Heart right ventricle (tissue), 16 donors: Measurements from ENCODE around the gene CHPF2. TPM values are rescaled to one million over a fixed set of nuclear protein-coding genes. Genes with fewer than 3 reads are reported as not detected.

Experiments
- ATAC-seq, 8 donors: fragments of 200-7000 bp; cut with Tn5 transposase; one replicate each; pipeline ENCODE4 v1.9.1; 2020; ENCODE audit warnings: mild to moderate bottlenecking in 8 of 8, moderate library complexity in 8 of 8, moderate number of reproducible peaks in 1 of 8
- DNase-seq, 2 donors: peaks; one replicate each; pipeline ENCODE4 v3.0.0-alpha.2; 2020
- H3K27ac ChIP-seq, 10 donors: fragments of 200-600 bp; sonication (generic) in 2 of 10; one replicate each; pipeline versions ENCODE4 v1.5.0 to v1.8.0; 2020 to 2022; ENCODE audit warnings: mild to moderate bottlenecking in 3 of 10
- H3K27me3 ChIP-seq, 7 donors: fragments of 200-600 bp; one replicate each; pipeline ENCODE4 v1.8.0; 2021 to 2022; ENCODE audit warnings: mild to moderate bottlenecking in 2 of 7
- H3K36me3 ChIP-seq, 9 donors: fragments of 200-600 bp; sonication (generic) in 1 of 9; one replicate each; pipeline versions ENCODE4 v1.5.0 to v1.8.0; 2020 to 2022; ENCODE audit warnings: mild to moderate bottlenecking in 2 of 9
- H3K4me1 ChIP-seq, 9 donors: fragments of 200-600 bp; sonication (generic) in 1 of 9; one replicate each; pipeline versions ENCODE4 v1.5.0 to v1.8.0; 2020 to 2022; ENCODE audit warnings: mild to moderate bottlenecking in 4 of 9
- H3K4me3 ChIP-seq, 10 donors: fragments of 200-600 bp; sonication (generic) in 2 of 10; one replicate each; pipeline versions ENCODE4 v1.5.0 to v1.8.0; 2020 to 2022; ENCODE audit warnings: mild to moderate bottlenecking in 7 of 10, moderate library complexity in 2 of 10
- H3K9me3 ChIP-seq, 11 donors: fragments of 200-600 bp in 10 of 11; sonication (generic) in 2 of 11; one replicate each; pipeline versions ENCODE4 v1.5.0 to v1.8.0; 2013 to 2022; ENCODE audit warnings: mild to moderate bottlenecking in 2 of 11, control low read depth in 1 of 11, moderate library complexity in 1 of 11
- WGBS, 2 donors: extraction: QIAGEN DNeasy Blood & Tissue Kit; methylation state at CpG; one replicate each; pipeline ENCODE4 v1.1.7; 2013; ENCODE audit warnings: inconsistent platforms in 1 of 2; 5-methylcytosine and 5-hydroxymethylcytosine counted together
- intact Hi-C, 10 donors: fragments of 100-400 bp; cut with DNase I; formaldehyde crosslinking; loops; one replicate each; pipeline versions ENCODE4 v1.11.1 to v1.14.2; 2022
- polyA plus RNA-seq, 2 donors: library from polyadenylated mRNA; stranded (reverse); fragments of 200-250 nt; gene quantifications; one replicate each; pipeline ENCODE4 v1.2.3, GENCODE V29; 2013
- total RNA-seq, 10 donors: library from RNA; stranded (reverse); fragmentation: NEBNext Ultra II Directional in 3 of 10; extraction: Animal tissue kit (Norgen Biotek cat#: 25700) in 3 of 10; gene quantifications; one replicate each; pipeline versions ENCODE4 v1.2.1 to v1.2.4, GENCODE V29; 2021 to 2023
- TF ChIP-seq, protein P1 (sequence below), 9 donors: fragments of 200-600 bp; sonication (generic) in 2 of 9; IDR thresholded peaks; one replicate each; pipeline versions ENCODE4 v1.5.0 to v1.8.0; 2021 to 2022; ENCODE audit warnings: antibody characterized with exemption in 9 of 9, mild to moderate bottlenecking in 5 of 9, moderate library complexity in 1 of 9
- donor health status: Arrhythmogenic right ventricular cardiomyopathy.
- donor health status: ischemic (EF 13 %, LVEDD 7.1; RV severe dilation, severe dysfunction).
- donor health status: healthy with polysubstance abuse.
- donor health status: DM: no; HTN: yes; CAD: no.
- donor health status: DM: no; HTN: no; CAD: no.
- donor health status: ischemic (EF 25% LVEDD 6.9; RV normal size, moderate dysfunction).
- donor health status: ischemic (EF 25% LVEDD 5.7; RV mildly dilated, moderate dysfunction).
- donor health status: healthy.
- donor health status: DM: yes; HTN: yes; CAD: no.
- donor health status: Ischemic cardiomyopathy.
- donor health status: ischemic (EF 35%, LVEDD 5.7; RV mildly dilated, moderate dysfunction).
- donor health status: nonischemic (EF 11% LVEDD 7.7; RV severe dilation, severe dysfunction).
- donor health status: DM: yes; HTN: yes; CAD: no.
- donor health status: PGD.
- donor health status: ischemic (EF 29% LVEDD 5.4; RV normal size, mild dysfunction).
- donor health status: nonischemic (EF 23%, LVEDD 6.1; RV moderate dilation, normal function).

The CHPF2 gene
- total and polyA plus RNA-seq, 12 donors, result 12.1 to 22.4 (median 18.5) TPM

DNA sequence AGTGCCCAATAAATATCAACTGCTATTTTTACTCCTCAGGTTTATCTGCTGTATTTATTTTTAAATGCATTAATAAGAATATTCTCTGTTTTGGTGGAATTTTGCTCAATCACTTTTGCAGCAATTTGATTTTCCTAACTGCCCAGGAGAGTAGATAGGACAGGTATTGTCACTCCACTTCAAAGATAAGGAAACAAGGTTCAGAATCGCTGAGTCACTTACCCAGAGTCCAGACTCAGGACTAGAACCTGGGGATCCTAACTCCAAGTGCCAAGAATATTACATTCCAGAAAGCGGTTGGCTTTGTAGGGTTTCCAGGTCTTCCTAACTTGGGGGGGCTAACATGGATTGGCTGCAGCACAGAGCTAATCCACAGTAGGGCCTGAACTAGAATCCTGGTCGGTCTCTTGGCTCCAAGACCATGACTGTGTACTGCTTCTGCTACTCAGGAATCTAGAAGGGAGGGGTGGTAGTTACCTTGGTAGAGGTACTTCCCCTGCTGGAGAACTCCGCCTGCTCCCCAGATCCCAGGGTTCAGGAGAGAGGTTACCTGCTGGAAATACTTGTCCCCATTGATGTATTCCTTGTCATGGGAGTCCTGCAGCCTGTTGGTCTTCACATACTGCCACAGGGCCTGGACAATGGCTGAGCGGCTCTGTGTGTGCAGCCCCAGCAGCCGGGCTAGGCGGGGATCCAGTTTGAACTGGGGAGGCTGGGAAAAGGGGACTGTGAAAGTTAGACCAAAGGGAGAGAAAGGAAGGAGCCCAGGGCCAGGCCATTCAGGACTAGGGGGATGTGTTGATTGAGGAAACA lies 8.9 kb downstream of the CHPF2 start:
- intact Hi-C loops, result loop anchor here in 9 of 10 donors (5.0 to 10.0 kb wide), 5 partner anchors 56 to 119 kb away; partner anchors contain the start of gene ASB10 (in 1 of the 9)
- DNase-seq (no peak), ATAC-seq (no peak)
- H3K27ac ChIP-seq, result peak overlapping the region in 8 of 10 donors; percentile 20 to 68 (median 43)
- 74 to 82% methylated on average over 7 of the region's 7 CpGs for whole genome bisulfite sequencing, 2 donors
- TF ChIP-seq, protein P1, sequence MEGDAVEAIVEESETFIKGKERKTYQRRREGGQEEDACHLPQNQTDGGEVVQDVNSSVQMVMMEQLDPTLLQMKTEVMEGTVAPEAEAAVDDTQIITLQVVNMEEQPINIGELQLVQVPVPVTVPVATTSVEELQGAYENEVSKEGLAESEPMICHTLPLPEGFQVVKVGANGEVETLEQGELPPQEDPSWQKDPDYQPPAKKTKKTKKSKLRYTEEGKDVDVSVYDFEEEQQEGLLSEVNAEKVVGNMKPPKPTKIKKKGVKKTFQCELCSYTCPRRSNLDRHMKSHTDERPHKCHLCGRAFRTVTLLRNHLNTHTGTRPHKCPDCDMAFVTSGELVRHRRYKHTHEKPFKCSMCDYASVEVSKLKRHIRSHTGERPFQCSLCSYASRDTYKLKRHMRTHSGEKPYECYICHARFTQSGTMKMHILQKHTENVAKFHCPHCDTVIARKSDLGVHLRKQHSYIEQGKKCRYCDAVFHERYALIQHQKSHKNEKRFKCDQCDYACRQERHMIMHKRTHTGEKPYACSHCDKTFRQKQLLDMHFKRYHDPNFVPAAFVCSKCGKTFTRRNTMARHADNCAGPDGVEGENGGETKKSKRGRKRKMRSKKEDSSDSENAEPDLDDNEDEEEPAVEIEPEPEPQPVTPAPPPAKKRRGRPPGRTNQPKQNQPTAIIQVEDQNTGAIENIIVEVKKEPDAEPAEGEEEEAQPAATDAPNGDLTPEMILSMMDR (IDR thresholded peaks at IDR 0.05), result no peak
- H3K9me3 ChIP-seq, result no peaks in the 10 kb centered on the region
- peaks cover 8 to 52% (median 33%) of the 10 kb centered on the region in 9 donors for H3K4me1 ChIP-seq
- no peak overlapping the region for H3K4me3 ChIP-seq
- peaks cover 0 to 24% (median 6%) of the 10 kb centered on the region in 7 donors for H3K27me3 ChIP-seq
- H3K36me3 ChIP-seq, result peaks cover 0 to 69% (median 35%) of the 10 kb centered on the region in 9 donors

GRCh38 chr7:151241755-151242096 lies 9.4 kb downstream of the CHPF2 start:
- Histone ChIP-seq H3K27me3 (peaks cover 0 to 30% (median 6%) of the 10 kb centered on the region in 7 donors), H3K4me3 (no peak overlapping the region), H3K27ac (peak overlapping the region in 5 of 10 donors; percentile 35 to 68 (median 43)), H3K4me1 (peaks cover 12 to 58% (median 39%) of the 10 kb centered on the region in 9 donors), H3K9me3 (no peaks in the 10 kb centered on the region), H3K36me3 (peaks cover 0 to 64% (median 31%) of the 10 kb centered on the region in 9 donors)
- TF ChIP-seq, protein P1 (IDR thresholded peaks at IDR 0.05), result no peak
- ATAC-seq (no peak), DNase-seq (no peak)
- intact Hi-C loops, result loop anchor here in 9 of 10 donors (2.0 to 10.0 kb wide), 7 partner anchors 57 to 119 kb away; partner anchors contain the start of gene ASB10 (in 1 of the 9)
- WGBS, 2 donors, result 89 to 90% methylated on average over 9 of the region's 9 CpGs

DNA sequence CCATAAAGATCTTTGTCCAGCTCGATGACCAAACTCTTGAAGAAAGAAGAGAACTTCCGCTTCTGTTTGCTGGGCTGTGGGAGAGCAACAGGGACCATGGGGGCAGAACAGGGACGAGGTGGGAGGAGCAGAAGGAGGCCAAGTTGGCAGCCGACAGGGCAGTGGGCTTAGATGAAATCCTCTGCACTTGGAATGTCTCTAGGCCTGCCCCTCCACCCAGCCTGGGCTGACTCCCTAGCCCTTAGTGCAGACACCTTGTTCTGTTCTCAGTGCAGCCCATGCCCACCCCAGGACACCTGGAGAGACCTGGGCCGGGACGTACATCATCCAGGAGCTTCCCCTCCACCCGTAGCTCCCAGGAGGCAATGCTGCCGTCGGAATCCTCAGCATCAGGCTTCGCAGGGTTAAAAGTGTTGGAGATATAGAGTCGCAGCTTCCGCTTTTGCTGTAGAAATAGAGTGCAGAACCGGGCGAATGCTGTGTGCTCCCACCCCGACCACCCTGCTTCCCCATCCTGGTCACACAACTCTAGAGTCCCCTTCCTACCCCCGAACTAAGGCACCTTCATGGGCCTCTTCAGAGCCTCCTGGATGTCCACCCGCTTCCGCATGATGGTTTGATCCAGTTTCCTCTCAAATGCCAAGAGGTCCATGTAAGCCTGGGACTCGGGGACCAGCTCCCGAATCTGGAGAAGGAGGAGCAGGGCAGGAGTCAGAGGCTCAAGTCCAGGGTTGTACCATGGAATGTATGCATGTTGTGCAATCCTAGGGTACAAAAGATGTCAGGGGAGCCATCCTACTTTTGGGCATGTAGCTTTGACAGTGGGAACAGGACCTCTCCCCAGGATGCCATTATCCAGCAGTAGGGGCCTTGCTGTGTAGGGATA lies 10.1 kb downstream of the CHPF2 start:
- TF ChIP-seq, protein P1 (IDR thresholded peaks at IDR 0.05), result no peak
- intact Hi-C loops, result loop anchor here in 9 of 10 donors (2.0 to 10.0 kb wide), 7 partner anchors 58 to 120 kb away; partner anchors contain the start of gene ASB10 (in 1 of the 9)
- DNase-seq (no peak), ATAC-seq (no peak)
- Histone ChIP-seq H3K4me1 (peaks cover 16 to 64% (median 46%) of the 10 kb centered on the region in 9 donors), H3K36me3 (peaks cover 0 to 57% (median 27%) of the 10 kb centered on the region in 9 donors), H3K9me3 (no peaks in the 10 kb centered on the region), H3K27me3 (peaks cover 0 to 36% (median 6%) of the 10 kb centered on the region in 7 donors), H3K4me3 (no peak overlapping the region), H3K27ac (peak overlapping the region in 1 of 10 donors; percentile 66)
- WGBS, 2 donors, result 58 to 70% methylated on average over 19 to 20 of the region's 20 CpGs

- H3K36me3 ChIP-seq, result peaks cover 0 to 51% (median 22%) of the 10 kb centered on the region in 9 donors
- peak overlapping the region in 2 of 10 donors; percentile 19 to 34 for H3K4me3 ChIP-seq
Observed at GRCh38 chr7:151243045-151243349, 10.7 kb downstream of the CHPF2 start.

More at GRCh38 chr7:151243045-151243349, 10.7 kb downstream of the CHPF2 start:
- no peaks in the 10 kb centered on the region for H3K9me3 ChIP-seq
- peaks cover 16 to 70% (median 52%) of the 10 kb centered on the region in 9 donors for H3K4me1 ChIP-seq
- ATAC-seq (no peak), DNase-seq (no peak)
- peak overlapping the region in 1 of 10 donors; percentile 15 for H3K27ac ChIP-seq
- H3K27me3 ChIP-seq, result peaks cover 0 to 42% (median 6%) of the 10 kb centered on the region in 7 donors
- WGBS, 2 donors, result 45 to 51% methylated on average over 2 of the region's 2 CpGs
- TF ChIP-seq, protein P1 (IDR thresholded peaks at IDR 0.05), result no peak
- intact Hi-C loops, result loop anchor here in 9 of 10 donors (2.0 to 10.0 kb wide), 7 partner anchors 58 to 121 kb away; partner anchors contain the start of gene ASB10 (in 1 of the 9)
